Measurements from ENCODE around the gene PPP1R15A.

GRCh38 chr19:48915757-48916156, 43.5 kb downstream of the PPP1R15A start:
- TF ChIP-seq CTCF (IDR thresholded peaks at IDR 0.05) (no peak), POLR2A (IDR thresholded peaks at IDR 0.05) (no peak), EP300 (IDR thresholded peaks at IDR 0.05) (no peak), POLR2AphosphoS5 (IDR thresholded peaks at IDR 0.05) (no peak)

Measured in suprapubic skin (tissue), 4 donors.